DND-41 (cell line): ENCODE measurements around the gene LPAR3.

Experiments used
- ATAC-seq: fragments of 200-7000 bp; cut with Tn5 transposase; 3 replicates; pipeline ENCODE4 v1.9.1; 2021; ENCODE audit warnings: low read depth; ENCODE audit not compliant: insufficient read depth
- DNase-seq: peaks from one replicate; pipeline ENCODE4 v3.0.0-alpha.2; 2020
- H2AFZ ChIP-seq: 2 replicates; pipeline ENCODE4 v1.6.0; 2012; ENCODE audit warnings: low read depth, low read length
- H3K27ac ChIP-seq: 2 replicates; pipeline ENCODE4 v1.5.1; 2012; ENCODE audit warnings: low read length, inconsistent platforms
- H3K27me3 ChIP-seq: fragments of 200-600 bp; sonication (generic); 2 replicates; pipeline ENCODE4 v1.6.0; 2012; ENCODE audit warnings: low read length, mild to moderate bottlenecking, inconsistent platforms; ENCODE audit not compliant: insufficient read depth, poor library complexity
- H3K36me3 ChIP-seq: 2 replicates; pipeline ENCODE4 v1.5.1; 2012; ENCODE audit warnings: low read length, inconsistent platforms; ENCODE audit not compliant: insufficient read depth
- H3K4me1 ChIP-seq: 2 replicates; pipeline ENCODE4 v1.5.1; 2012; ENCODE audit warnings: mild to moderate bottlenecking, low read length; ENCODE audit not compliant: insufficient read depth
- H3K4me2 ChIP-seq: 2 replicates; pipeline ENCODE4 v1.6.0; 2012; ENCODE audit warnings: mild to moderate bottlenecking, moderate library complexity, low read length, inconsistent platforms; ENCODE audit not compliant: insufficient read depth
- H3K4me3 ChIP-seq, 2 experiments: fragments of 200-600 bp in 1 of 2; shearing (Covaris generic) in 1 of 2; 2 replicates each; pipeline ENCODE4 v1.5.1; 2012 to 2016; ENCODE audit warnings: inconsistent platforms in 2 of 2, low read length in 2 of 2, mild to moderate bottlenecking in 2 of 2, low read depth in 1 of 2, moderate library complexity in 1 of 2
- H3K79me2 ChIP-seq: 2 replicates; pipeline ENCODE4 v1.6.0; 2012; ENCODE audit warnings: low read length, inconsistent platforms; ENCODE audit not compliant: insufficient read depth
- H3K9ac ChIP-seq: 2 replicates; pipeline ENCODE4 v1.6.0; 2012; ENCODE audit warnings: low read depth, mild to moderate bottlenecking, inconsistent platforms, low read length, moderate library complexity
- H3K9me3 ChIP-seq: 2 replicates; pipeline ENCODE4 v1.5.1; 2012; ENCODE audit warnings: low read length, moderate library complexity, mild to moderate bottlenecking, inconsistent platforms; ENCODE audit not compliant: insufficient read depth, severe bottlenecking
- H4K20me1 ChIP-seq: 2 replicates; pipeline ENCODE4 v1.6.0; 2012; ENCODE audit warnings: low read length; ENCODE audit not compliant: insufficient read depth
- CTCF ChIP-seq: IDR thresholded peaks from 2 replicates; pipeline ENCODE4 v1.5.1; 2012; ENCODE audit warnings: borderline replicate concordance, low read length, moderate library complexity, mild to moderate bottlenecking; ENCODE audit not compliant: poor library complexity, severe bottlenecking; ENCODE audit errors: extremely low read depth
- EZH2 ChIP-seq: IDR thresholded peaks from 3 replicates; pipeline ENCODE4 v1.6.1; 2012; ENCODE audit warnings: borderline replicate concordance, low read depth, mild to moderate bottlenecking, moderate library complexity, low read length, inconsistent platforms; ENCODE audit not compliant: severe bottlenecking

LPAR3 gene

GRCh38 chr1:84774669-84775534, 118.1 kb downstream of the LPAR3 start:
- H4K20me1 ChIP-seq = no peaks in the 10 kb centered on the region
- no peaks in the 10 kb centered on the region for H3K36me3 ChIP-seq
- ATAC-seq (no peak), DNase-seq (no peak)
- no peaks in the 10 kb centered on the region for H3K9me3 ChIP-seq
- no peak overlapping the region for H2AFZ ChIP-seq
- no peaks in the 10 kb centered on the region for H3K4me1 ChIP-seq
- H3K9ac ChIP-seq = no peak overlapping the region
- TF ChIP-seq EZH2 (no peak), CTCF (peak; percentile 9)
- H3K4me3 ChIP-seq = no peak overlapping the region
- H3K27me3 ChIP-seq = no peaks in the 10 kb centered on the region
- no peaks in the 10 kb centered on the region for H3K79me2 ChIP-seq
- no peak overlapping the region for H3K27ac ChIP-seq
- H3K4me2 ChIP-seq = no peak overlapping the region

DNA sequence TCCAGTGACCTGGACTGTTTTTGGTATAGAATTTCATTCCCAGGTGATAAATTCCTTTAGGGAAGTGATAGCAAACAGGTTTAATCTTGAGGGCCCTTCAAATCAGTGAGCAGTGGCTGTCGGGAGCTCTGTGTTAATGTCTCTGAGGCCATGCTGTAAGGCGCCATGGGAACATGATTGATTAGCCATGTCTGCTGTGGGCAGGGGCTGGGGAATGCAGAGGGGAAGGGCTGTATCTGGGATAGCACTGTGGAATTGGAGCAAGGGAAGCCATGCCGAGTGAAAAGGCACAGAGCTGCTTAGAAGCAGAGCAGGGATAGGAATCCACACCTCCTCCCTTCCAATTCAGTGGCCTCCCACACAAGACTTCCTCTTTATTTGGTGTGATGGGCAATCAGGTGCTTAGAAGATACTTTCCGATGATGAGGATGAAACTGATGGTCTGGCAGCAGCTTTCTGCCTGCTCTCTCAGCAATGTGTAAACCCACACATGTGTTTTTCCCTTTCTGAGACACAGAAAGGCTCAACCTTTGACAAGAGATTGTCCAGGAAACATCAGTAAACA, 119.0 kb downstream of the LPAR3 start:
- no peaks in the 10 kb centered on the region for H3K36me3 ChIP-seq
- no peaks in the 10 kb centered on the region for H3K79me2 ChIP-seq
- DNase-seq = no peak
- no peak overlapping the region for H3K4me3 ChIP-seq
- H2AFZ ChIP-seq = no peak overlapping the region
- no peaks in the 10 kb centered on the region for H3K27me3 ChIP-seq
- H3K9ac ChIP-seq = no peak overlapping the region
- H3K4me1 ChIP-seq = no peaks in the 10 kb centered on the region
- H3K9me3 ChIP-seq = no peaks in the 10 kb centered on the region
- no peak overlapping the region for H3K4me2 ChIP-seq
- H3K27ac ChIP-seq = no peak overlapping the region
- no peaks in the 10 kb centered on the region for H4K20me1 ChIP-seq
- ATAC-seq = no peak
- TF ChIP-seq CTCF (no peak), EZH2 (no peak)

DNA sequence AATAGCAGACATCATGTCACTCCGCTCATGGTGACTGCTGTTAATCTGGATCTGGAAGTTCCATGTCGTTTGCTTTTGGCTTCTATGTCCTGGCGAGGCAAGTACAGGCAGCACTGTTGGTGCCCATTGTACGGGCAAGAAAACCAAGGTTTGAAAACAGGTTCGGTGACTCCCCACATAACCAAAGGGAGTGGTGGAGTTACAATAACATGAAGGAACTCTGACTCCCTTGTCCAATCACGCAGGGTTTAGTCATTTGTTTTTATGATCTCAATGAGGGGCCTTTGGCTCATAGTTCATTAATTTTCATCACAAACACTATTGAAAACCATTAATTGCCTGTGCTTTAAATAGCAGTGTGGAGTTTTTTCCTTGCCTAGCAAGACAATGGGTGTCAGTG, 119.8 kb downstream of the LPAR3 start:
- Histone ChIP-seq H3K79me2 (no peaks in the 10 kb centered on the region), H3K4me3 (no peak overlapping the region), H3K4me1 (no peaks in the 10 kb centered on the region), H3K4me2 (no peak overlapping the region), H3K27ac (no peak overlapping the region), H3K9me3 (no peaks in the 10 kb centered on the region), H2AFZ (no peak overlapping the region), H3K9ac (no peak overlapping the region), H3K36me3 (no peaks in the 10 kb centered on the region), H4K20me1 (no peaks in the 10 kb centered on the region), H3K27me3 (no peaks in the 10 kb centered on the region)
- TF ChIP-seq CTCF = no peak
- no peak for TF ChIP-seq EZH2
- DNase-seq (no peak), ATAC-seq (no peak)
